T-cell (primary cell): ENCODE results near the gene CD320. TPM values are rescaled to one million over a fixed set of nuclear protein-coding genes. Genes with fewer than 3 reads are reported as not detected.

Experiments used
- ATAC-seq, 4 experiments: fragments of 200-7000 bp in 3 of 4; fragments of 150-1000 bp in 1 of 4; cut with Tn5 transposase; replicated peaks in 1 of 4; 1 replicate in 3 of 4; 2 replicates in 1 of 4; pipeline ENCODE4 v1.10.0; 2021; ENCODE audit warnings: moderate library complexity in 3 of 4, mild to moderate bottlenecking in 2 of 4, moderate number of reproducible peaks in 1 of 4
- CTCF ChIA-PET, 2 donors: fragments of 300-600 bp; sonication (Branson Sonifier 250); formaldehyde crosslinking; loops; one replicate each; lab custom pipeline; 2022; ENCODE audit warnings: antibody characterized with exemption in 2 of 2; lab: Charles Lee
- POLR2A ChIA-PET, 2 donors: fragments of 300-600 bp; sonication (Branson Sonifier 250); formaldehyde crosslinking; loops; one replicate each; lab custom pipeline; 2022; ENCODE audit warnings: antibody characterized with exemption in 2 of 2; lab: Charles Lee
- DNase-seq, 35 experiments: peaks; one replicate each; pipeline versions ENCODE4 v3.0.0 to v3.0.0-alpha.2; 2013 to 2023
- H3K27ac ChIP-seq: one replicate; pipeline ENCODE4 v1.5.1; 2013; ENCODE audit warnings: low read length
- H3K27me3 ChIP-seq, 2 experiments: replicated peaks in 1 of 2; 1 replicate in 1 of 2; 2 replicates in 1 of 2; pipeline versions ENCODE4 v1.6.1 to v1.7.0; 2013; ENCODE audit warnings: low read length in 1 of 2, mixed read lengths in 1 of 2; ENCODE audit not compliant: control insufficient read depth in 2 of 2, insufficient read depth in 2 of 2; ENCODE audit errors: extremely low read depth in 1 of 2
- H3K36me3 ChIP-seq, 2 donors: 1 replicate in 1 of 2; 2 replicates in 1 of 2; pipeline versions ENCODE4 v1.6.1 to v1.7.0; 2013; ENCODE audit warnings: low read length in 1 of 2; ENCODE audit not compliant: control insufficient read depth in 2 of 2, insufficient read depth in 1 of 2; ENCODE audit errors: extremely low read depth in 1 of 2
- H3K4me1 ChIP-seq, 2 experiments: 1 replicate in 1 of 2; 2 replicates in 1 of 2; pipeline versions ENCODE4 v1.6.1 to v1.7.0; 2013; ENCODE audit warnings: low read length in 2 of 2, mixed read lengths in 1 of 2; ENCODE audit not compliant: insufficient read depth in 2 of 2, control insufficient read depth in 1 of 2; ENCODE audit errors: extremely low read depth in 1 of 2
- H3K4me3 ChIP-seq, 2 donors: 1 replicate in 1 of 2; 2 replicates in 1 of 2; pipeline versions ENCODE4 v1.5.1 to v1.7.0; 2013; ENCODE audit warnings: mild to moderate bottlenecking in 2 of 2, low read length in 1 of 2, moderate library complexity in 1 of 2; ENCODE audit not compliant: control insufficient read depth in 1 of 2; ENCODE audit errors: extremely low read depth in 1 of 2
- H3K9me3 ChIP-seq: 2 replicates; pipeline ENCODE4 v1.7.0; 2013
- H3K27ac Mint-ChIP-seq, 2 donors: one replicate each; pipeline ENCODE4 v1.8.0; 2020 to 2021; ENCODE audit warnings: mild to moderate bottlenecking in 2 of 2, mixed read lengths in 2 of 2
- H3K27me3 Mint-ChIP-seq, 2 donors: one replicate each; pipeline ENCODE4 v1.8.0; 2021 to 2022; ENCODE audit warnings: mixed read lengths in 2 of 2
- H3K36me3 Mint-ChIP-seq: one replicate; pipeline ENCODE4 v1.8.0; 2021; ENCODE audit warnings: mixed read lengths
- H3K4me1 Mint-ChIP-seq, 3 donors: one replicate each; pipeline ENCODE4 v1.8.0; 2020 to 2022; ENCODE audit warnings: mixed read lengths in 3 of 3, mild to moderate bottlenecking in 1 of 3
- H3K4me3 Mint-ChIP-seq, 3 donors: one replicate each; pipeline ENCODE4 v1.8.0; 2020 to 2022; ENCODE audit warnings: mild to moderate bottlenecking in 3 of 3, mixed read lengths in 3 of 3, moderate library complexity in 3 of 3
- H3K9me3 Mint-ChIP-seq, 3 donors: one replicate each; pipeline ENCODE4 v1.8.0; 2020 to 2022; ENCODE audit warnings: mixed read lengths in 3 of 3
- WGBS: methylation state at CpG from one replicate; pipeline ENCODE4 v1.1.5; 2013; ENCODE audit warnings: missing lambda C conversion rate; ENCODE audit not compliant: insufficient coverage; 5-methylcytosine and 5-hydroxymethylcytosine counted together
- total RNA-seq, 35 experiments: library from RNA in 6 of 35; stranded (reverse) in 6 of 35; fragments of 120-200 nt in 1 of 35; gene quantifications; one replicate each; pipeline versions ENCODE4 v1.2.1 to v1.2.4 and lab custom pipeline; 2013 to 2026

The CD320 gene
- total RNA-seq, 5 donors from 2014 or later (not counting 1 experiment from before 2014, with no cell fraction given) = 26.1 to 41.5 (median 37.4) TPM

- Mint-ChIP-seq H3K9me3 (no peaks in the 10 kb centered on the region), H3K27ac (no peak overlapping the region), H3K27me3 (no peaks in the 10 kb centered on the region), H3K4me1 (peaks cover 2 to 14% (median 4%) of the 10 kb centered on the region in 3 donors), H3K36me3 (peaks cover 18% of the 10 kb centered on the region), H3K4me3 (no peak overlapping the region)
- H3K27me3 ChIP-seq = no peaks in the 10 kb centered on the region
- DNase-seq (no peak), ATAC-seq (no peak)
- H3K36me3 ChIP-seq = peaks cover 13 to 25% of the 10 kb centered on the region in 2 donors
- POLR2A ChIA-PET = no interaction called here
- CTCF ChIA-PET = no interaction called here
- H3K9me3 ChIP-seq = no peaks in the 10 kb centered on the region
- peaks cover 0 to 8% of the 10 kb centered on the region in 2 experiments for H3K4me1 ChIP-seq
- no peak overlapping the region for H3K27ac ChIP-seq
- H3K4me3 ChIP-seq = no peak overlapping the region
- 92% methylated on average over 2 of the region's 11 CpGs for WGBS
Observed at GRCh38 chr19:8254286-8255001, 53.7 kb downstream of the CD320 start.

GRCh38 chr19:8253678-8254077, 54.5 kb downstream of the CD320 start:
- peaks cover 0 to 8% of the 10 kb centered on the region in 2 experiments for H3K4me1 ChIP-seq
- no peak for DNase-seq
- peaks cover 13 to 25% of the 10 kb centered on the region in 2 donors for H3K36me3 ChIP-seq
- H3K27me3 ChIP-seq = no peaks in the 10 kb centered on the region
- peaks cover 20% of the 10 kb centered on the region for H3K36me3 Mint-ChIP-seq
- CTCF ChIA-PET = interaction anchor here (0.6 to 1.3 kb wide), 4 partner anchors 16 to 333 kb away, joined by 4 to 14 read pairs (median 7); no protein-coding TSS in a partner anchor
- H3K9me3 ChIP-seq = no peaks in the 10 kb centered on the region
- peaks cover 2 to 10% (median 4%) of the 10 kb centered on the region in 3 donors for H3K4me1 Mint-ChIP-seq
- no peak for ATAC-seq
- no peak overlapping the region for H3K4me3 Mint-ChIP-seq
- POLR2A ChIA-PET = no interaction called here
- no peak overlapping the region for H3K27ac ChIP-seq
- no peaks in the 10 kb centered on the region for H3K27me3 Mint-ChIP-seq
- no peak overlapping the region for H3K4me3 ChIP-seq
- 85% methylated on average over 8 of the region's 12 CpGs for WGBS
- no peak overlapping the region for H3K27ac Mint-ChIP-seq
- no peaks in the 10 kb centered on the region for H3K9me3 Mint-ChIP-seq

GRCh38 chr19:8252922-8253589, 55.1 kb downstream of the CD320 start:
- Histone ChIP-seq H3K27me3 (no peaks in the 10 kb centered on the region), H3K36me3 (peaks cover 13 to 25% of the 10 kb centered on the region in 2 donors), H3K4me3 (no peak overlapping the region), H3K4me1 (peaks cover 0 to 8% of the 10 kb centered on the region in 2 experiments), H3K27ac (no peak overlapping the region), H3K9me3 (no peaks in the 10 kb centered on the region)
- peak; percentile 84 to 98 (median 86) for ATAC-seq
- DNase-seq = peak; percentile 53 to 89 (median 79)
- POLR2A ChIA-PET = interaction anchor here (0.6 kb wide), 3 partner anchors 16 to 378 kb away, joined by 4 to 6 read pairs (median 4); no protein-coding TSS in a partner anchor
- H3K9me3 Mint-ChIP-seq = no peaks in the 10 kb centered on the region
- CTCF ChIA-PET = interaction anchor here (0.6 to 1.3 kb wide), 7 partner anchors 17 to 332 kb away, joined by 4 to 14 read pairs (median 5); no protein-coding TSS in a partner anchor
- WGBS = 48% methylated on average over 3 of the region's 13 CpGs
- H3K27me3 Mint-ChIP-seq = no peaks in the 10 kb centered on the region
- H3K4me3 Mint-ChIP-seq = no peak overlapping the region
- H3K27ac Mint-ChIP-seq = no peak overlapping the region
- H3K36me3 Mint-ChIP-seq = peaks cover 23% of the 10 kb centered on the region
- H3K4me1 Mint-ChIP-seq = peaks cover 2 to 10% (median 4%) of the 10 kb centered on the region in 3 donors

Other genes with a start within 250 kb of the CD320 start
- gene FBN3, start 158.8 kb downstream of the CD320 start, total RNA-seq = under 1 TPM in 2 of 5 donors, not detected in 3; 0.03 TPM
- gene CERS4, start 99.0 kb downstream of the CD320 start, total RNA-seq = 10 to 100 TPM; 23.1 to 46.9 (median 29.0) TPM
- 10 to 100 TPM; 24.5 to 44.7 (median 32.8) TPM for gene NDUFA7, start 13.0 kb upstream of the CD320 start, total RNA-seq
- 1,000 to 10,000 TPM; 2,995 to 3,551 (median 3,317) TPM for gene RPS28, start 13.1 kb upstream of the CD320 start, total RNA-seq
- gene KANK3, start 34.9 kb upstream of the CD320 start, total RNA-seq = 1 to 10 TPM in 4 of 5 donors, under 1 TPM in 1; 0.88 to 5.5 (median 4.4) TPM
- gene ANGPTL4, start 55.8 kb upstream of the CD320 start, total RNA-seq = under 1 TPM in 2 of 5 donors, not detected in 3; 0.18 to 0.19 TPM
- gene RAB11B, start 82.0 kb upstream of the CD320 start, total RNA-seq = 100 to 1,000 TPM in 3 of 5 donors, 10 to 100 TPM in 2; 87.5 to 125 (median 116) TPM
- gene MARCHF2, start 104.9 kb upstream of the CD320 start, total RNA-seq = 10 to 100 TPM; 20.6 to 40.7 (median 35.6) TPM
- 100 to 1,000 TPM; 200 to 272 (median 213) TPM for gene HNRNPM, start 136.6 kb upstream of the CD320 start, total RNA-seq
- gene PRAM1, start 194.3 kb upstream of the CD320 start, total RNA-seq = 1 to 10 TPM; 2.2 to 5.1 (median 3.8) TPM
- 10 to 100 TPM; 34.4 to 78.6 (median 67.2) TPM for gene ZNF414, start 205.8 kb upstream of the CD320 start, total RNA-seq